HG03432 (cell line): ENCODE results near the gene CALB2.

ENCODE experiments used
- ATAC-seq: cut with Tn5 transposase; IDR thresholded peaks from one replicate; pipeline ENCODE4 v1.9.1; 2021; ENCODE audit warnings: mild to moderate bottlenecking, moderate library complexity; ENCODE audit not compliant: unreplicated experiment

Gene CALB2

GRCh38 chr16:71384073-71384724 is 25.7 kb downstream of the CALB2 start:
- no peak for ATAC-seq

GRCh38 chr16:71387045-71387871 is 28.7 kb downstream of the CALB2 start:
- no peak for ATAC-seq

GRCh38 chr16:71389330-71389729 is 30.8 kb downstream of the CALB2 start:
- no peak for ATAC-seq

DNA sequence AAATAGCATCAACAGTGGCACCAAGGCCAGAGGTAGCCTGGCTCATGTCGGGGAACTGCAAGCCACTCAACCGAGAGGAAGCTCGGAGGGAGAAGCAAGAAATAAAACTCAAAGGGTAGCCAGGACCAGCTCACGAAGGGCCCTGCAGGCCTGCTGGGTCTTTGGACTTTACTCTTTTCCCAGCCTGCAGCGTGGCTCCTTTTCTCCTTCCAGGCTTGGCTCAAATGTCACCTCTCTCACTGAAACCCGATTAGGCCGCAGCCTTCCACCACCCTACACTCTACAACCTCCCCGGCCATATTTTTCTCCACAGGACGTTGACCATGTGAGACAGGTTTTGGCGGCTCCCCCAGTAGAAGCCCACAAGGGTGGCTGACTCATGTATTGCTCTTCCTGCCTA is 38.1 kb downstream of the CALB2 start:
- ATAC-seq = no peak

GRCh38 chr16:71399801-71400563 is 41.5 kb downstream of the CALB2 start:
- ATAC-seq = no peak

GRCh38 chr16:71402007-71402406 is 43.5 kb downstream of the CALB2 start:
- ATAC-seq = no peak

DNA sequence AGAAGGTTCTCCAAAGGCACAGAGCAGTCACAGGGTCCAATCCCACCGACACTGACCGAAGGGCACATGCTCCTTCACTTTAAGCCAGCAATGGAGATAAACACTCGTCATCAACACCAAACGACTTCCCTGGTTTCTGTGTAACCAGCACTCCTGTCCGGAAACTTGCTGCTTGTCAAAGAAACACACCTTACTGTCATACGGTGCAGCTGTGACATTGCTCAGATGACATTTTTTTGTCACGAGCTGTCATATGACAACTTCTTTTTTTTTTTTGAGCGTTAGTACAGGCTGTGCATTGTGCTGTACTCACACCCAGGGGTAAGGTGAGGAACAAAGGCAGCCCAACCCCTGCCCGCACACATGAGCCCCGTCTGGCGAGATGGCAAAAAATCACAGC is 44.2 kb downstream of the CALB2 start:
- ATAC-seq = no peak

DNA sequence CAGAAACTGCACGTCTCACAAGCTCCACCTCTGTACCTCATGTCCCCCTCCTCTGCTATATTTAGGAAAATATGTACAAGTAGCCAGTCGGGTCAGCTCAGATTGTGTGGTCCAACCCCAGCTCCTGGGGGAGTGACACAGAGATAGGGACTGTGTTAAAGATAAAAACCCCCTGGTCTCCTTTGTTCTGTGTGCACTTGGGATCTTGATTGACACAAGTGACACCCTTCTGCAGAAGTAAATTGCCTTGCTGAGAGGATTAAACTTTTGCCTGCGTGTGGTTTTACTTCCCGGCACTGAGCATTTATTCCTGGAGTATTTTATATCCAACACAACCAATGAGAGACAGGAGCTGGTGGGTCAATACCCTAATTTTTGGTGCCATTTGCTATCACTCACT is 45.8 kb downstream of the CALB2 start:
- no peak for ATAC-seq

GRCh38 chr16:71406316-71406715 is 47.8 kb downstream of the CALB2 start:
- ATAC-seq = no peak

- no peak for ATAC-seq
Observed at GRCh38 chr16:71406724-71407123, 48.2 kb downstream of the CALB2 start.

- no peak for ATAC-seq
Observed at GRCh38 chr16:71407731-71408130, 49.2 kb downstream of the CALB2 start.

GRCh38 chr16:71408536-71408935 is 50.0 kb downstream of the CALB2 start:
- no peak for ATAC-seq

- ATAC-seq = no peak
Observed at GRCh38 chr16:71409011-71409775, 50.7 kb downstream of the CALB2 start.

GRCh38 chr16:71410146-71410545 is 51.6 kb downstream of the CALB2 start:
- ATAC-seq = no peak

- peak; percentile 42 for ATAC-seq
Observed at GRCh38 chr16:71412270-71413160, 54.0 kb downstream of the CALB2 start.

DNA sequence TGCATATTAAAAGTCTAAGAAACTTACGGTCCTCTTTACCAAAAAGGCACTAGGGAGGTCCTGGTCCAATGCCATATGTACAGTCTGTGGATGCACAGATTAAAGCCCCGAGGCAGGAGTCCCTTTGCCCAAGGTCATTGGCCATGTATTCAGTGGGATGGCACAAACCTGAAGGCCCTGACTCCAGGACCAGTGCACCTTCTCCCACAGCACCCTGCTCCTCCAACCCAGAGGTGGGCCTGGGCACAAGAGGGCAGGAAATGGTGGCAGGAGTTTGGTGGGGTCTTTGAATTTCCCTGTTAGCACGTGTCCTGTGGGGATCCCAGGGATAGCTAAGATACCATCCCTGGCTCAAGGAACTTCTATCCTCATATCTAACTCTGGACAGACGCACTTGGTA is 54.8 kb downstream of the CALB2 start:
- no peak for ATAC-seq

DNA sequence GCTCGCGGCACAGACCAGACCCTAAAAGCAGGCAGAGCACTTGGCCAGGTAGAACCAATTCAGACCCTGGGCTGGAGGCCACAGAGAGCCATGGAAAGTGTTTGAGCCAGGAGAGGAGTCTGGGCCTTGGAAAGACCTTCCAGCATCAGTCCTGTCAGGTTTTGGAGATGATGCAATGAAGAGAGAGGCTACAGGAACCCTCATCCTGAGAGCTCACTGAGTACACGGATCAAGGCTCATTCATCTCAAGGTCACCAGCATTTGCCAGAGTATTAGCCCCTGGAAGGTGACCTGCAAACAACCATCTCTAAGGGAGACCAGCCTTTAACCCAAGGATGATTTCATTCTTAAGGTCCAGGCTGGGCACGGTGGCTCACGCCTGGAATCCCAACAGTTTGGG is 55.5 kb downstream of the CALB2 start:
- no peak for ATAC-seq

- no peak for ATAC-seq
Observed at GRCh38 chr16:71421911-71422310, 63.4 kb downstream of the CALB2 start.

DNA sequence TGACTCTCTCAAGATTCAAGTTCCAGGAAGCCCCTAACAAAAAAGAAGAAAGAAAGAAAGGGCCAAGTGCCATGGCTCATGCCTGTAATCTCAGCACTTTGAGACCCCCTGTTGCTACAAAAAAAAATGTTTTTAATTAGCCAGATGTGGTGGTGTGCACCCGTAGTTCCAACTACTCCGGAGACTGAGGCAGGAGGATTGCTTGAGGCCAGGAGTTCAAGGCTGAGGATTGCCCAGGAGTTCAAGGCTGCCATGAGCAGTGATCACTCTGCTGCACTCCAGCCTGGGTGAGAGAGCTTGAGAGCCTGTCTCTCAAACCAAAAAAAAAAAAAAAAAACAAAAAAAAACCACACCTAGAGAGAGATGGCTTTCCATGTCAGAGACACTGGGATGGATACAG is 64.5 kb downstream of the CALB2 start:
- no peak for ATAC-seq

- ATAC-seq = no peak
Observed at GRCh38 chr16:71423865-71424264, 65.3 kb downstream of the CALB2 start.
